Measurements from ENCODE around the gene SELENBP1. TPM values are rescaled to one million over a fixed set of nuclear protein-coding genes. Genes with fewer than 3 reads are reported as not detected.

Gene SELENBP1
- polyA plus RNA-seq, 1 of the 3 experiments (the other 2 are of a cell fraction) = 0.16 TPM

GRCh38 chr1:151325646-151326429 lies 46.7 kb downstream of the SELENBP1 start:
- H3K27ac ChIP-seq (ENCODE audit: low read depth in 2 of 2, low read length in 1 of 2) = peak overlapping the region in 1 of 2 experiments; percentile 92; a peak in 1 of 4 replicates
- H3K4me2 ChIP-seq = peak overlapping the region; percentile 85
- no peaks in the 10 kb centered on the region for H4K20me1 ChIP-seq (ENCODE audit: insufficient read depth)
- WGBS (ENCODE audit: low lambda C conversion rate) = 56% methylated on average over 5 of the region's 5 CpGs
- H3K9me2 ChIP-seq = no peaks in the 10 kb centered on the region
- peak overlapping the region; percentile 99 for H3K9ac ChIP-seq
- no peaks in the 10 kb centered on the region for H3K27me3 ChIP-seq (ENCODE audit: insufficient read depth)
- H3F3A ChIP-seq (replicated peaks; ENCODE audit: insufficient read depth) = no peaks in the 10 kb centered on the region
- ChIA-PET POLR2A (no interaction called here), CTCF (interaction anchor here (0.8 to 16.4 kb wide), 5 partner anchors 15 to 25 kb away, joined by 3 to 142 read pairs (median 4); no protein-coding TSS in a partner anchor)
- peak overlapping the region; percentile 65 to 68 for H3K4me3 ChIP-seq (ENCODE audit: low read depth in 2 of 2, low read length in 1 of 2)
- no peaks in the 10 kb centered on the region for H3K9me3 ChIP-seq
- peaks cover 20 to 35% of the 10 kb centered on the region in 2 experiments for H3K36me3 ChIP-seq (replicated peaks in 1 of 2; ENCODE audit: control insufficient read depth in 1 of 2, insufficient read depth in 2 of 2, low read length in 1 of 2)
- TF ChIP-seq NFIC (IDR thresholded peaks at IDR 0.05; ENCODE audit: borderline replicate concordance) = no peak
- no peak for TF ChIP-seq CHD2 (IDR thresholded peaks at IDR 0.05; ENCODE audit: low read length, partially characterized antibody)
- TF ChIP-seq TCF12 (IDR thresholded peaks at IDR 0.05) = no peak
- no peak for TF ChIP-seq MEF2A (IDR thresholded peaks at IDR 0.05; ENCODE audit: borderline replicate concordance, low read depth)
- no peak for TF ChIP-seq SMC3 (IDR thresholded peaks at IDR 0.05; ENCODE audit: low read depth, low read length)
- no peak for TF ChIP-seq RAD21 (IDR thresholded peaks at IDR 0.05; ENCODE audit: low read length)
- TF ChIP-seq JUND (IDR thresholded peaks at IDR 0.05) = no peak
- no peak for TF ChIP-seq SIN3A (IDR thresholded peaks at IDR 0.05; ENCODE audit: borderline replicate concordance, low read depth, low read length)
- no peak for TF ChIP-seq USF1 (IDR thresholded peaks at IDR 0.05; ENCODE audit: borderline replicate concordance, low read depth)
- no peak for TF ChIP-seq FOSL2 (IDR thresholded peaks at IDR 0.05; ENCODE audit: borderline replicate concordance, low read depth)
- no peak for TF ChIP-seq GABPA (IDR thresholded peaks at IDR 0.05; ENCODE audit: low read depth)
- TF ChIP-seq CTCF (IDR thresholded peaks at IDR 0.05) = no peak
- no peak for TF ChIP-seq RFX5 (IDR thresholded peaks at IDR 0.05; ENCODE audit: low read length)
- no peak for TF ChIP-seq USF2 (IDR thresholded peaks at IDR 0.05; ENCODE audit: borderline replicate concordance, low read depth, low read length)
- no peak for TF ChIP-seq ZBTB33 (IDR thresholded peaks at IDR 0.05; ENCODE audit: borderline replicate concordance, low read depth)
- no peak for TF ChIP-seq EP300 (IDR thresholded peaks at IDR 0.05; ENCODE audit: borderline replicate concordance in 1 of 2, low read depth in 1 of 2, low read length in 1 of 2)
- no peak for TF ChIP-seq RCOR1 (IDR thresholded peaks at IDR 0.05; ENCODE audit: low read length)
- no peak for TF ChIP-seq PBX3 (IDR thresholded peaks at IDR 0.05)
- no peak overlapping the region for H2AFZ ChIP-seq (ENCODE audit: low read depth)
- peaks cover 5 to 12% of the 10 kb centered on the region in 2 experiments; a peak in 3 of 4 replicates for H3K4me1 ChIP-seq (ENCODE audit: control insufficient read depth in 1 of 2, insufficient read depth in 2 of 2, low read depth in 1 of 2, low read length in 1 of 2)
- peaks cover 58% of the 10 kb centered on the region for H3K79me2 ChIP-seq (ENCODE audit: insufficient read depth)
- no peak for DNase-seq
